ENCODE measurements around the gene LHFPL4. TPM values are rescaled to one million over a fixed set of nuclear protein-coding genes. Genes with fewer than 3 reads are reported as not detected.

Gene LHFPL4
- total and polyA plus RNA-seq, 2 of the 8 experiments (the other 6 are each of a cell fraction or from before 2014, with no cell fraction given): 5.0 to 16.9 TPM

GRCh38 chr3:9602620-9603019, 49.0 kb upstream of the LHFPL4 start:
- H3K14ac ChIP-seq (ENCODE audit: insufficient read length): no peak overlapping the region
- no peak overlapping the region for H3K27ac ChIP-seq (ENCODE audit: low read depth, low read length)
- H3K4me2 ChIP-seq (ENCODE audit: insufficient read depth in 1 of 2, low read depth in 2 of 2, low read length in 2 of 2): no peak overlapping the region
- CTCF ChIA-PET (ENCODE audit: partially characterized antibody): no interaction called here
- 85% methylated on average over 4 of the region's 4 CpGs; no CpG with 5 or more reads in 1 of the 2 experiments for WGBS, 2 experiments (ENCODE audit: extremely low coverage in 1 of 2, insufficient coverage in 1 of 2, insufficient read length in 1 of 2, insufficient replicate concordance in 2 of 2, low coverage in 1 of 2, low lambda C conversion rate in 2 of 2, missing lambda C conversion rate in 1 of 2)
- H2AK5ac ChIP-seq (ENCODE audit: low read depth, low read length): no peak overlapping the region
- H2BK12ac ChIP-seq (ENCODE audit: low read depth, low read length): no peak overlapping the region
- DNase-seq (ENCODE audit: low read depth in 1 of 2, low spot score in 2 of 2) (no peak), FAIRE-seq (no peak)
- H2AFZ ChIP-seq (ENCODE audit: low read length): no peak overlapping the region
- H3K9me3 ChIP-seq (ENCODE audit: insufficient read depth in 2 of 2, low read depth in 1 of 2, low read length in 1 of 2): peaks cover 10 to 11% of the 10 kb centered on the region in 2 experiments; a peak in 3 of 4 replicates
- no peak overlapping the region for H2BK15ac ChIP-seq (ENCODE audit: low read length)
- POLR2A ChIA-PET (ENCODE audit: partially characterized antibody): no interaction called here
- no peaks in the 10 kb centered on the region for H3K27me3 ChIP-seq (replicated peaks in 1 of 4; ENCODE audit: control insufficient read depth in 3 of 4, extremely low read depth in 1 of 4, insufficient read depth in 3 of 4, low read length in 3 of 4)
- H3K79me1 ChIP-seq (ENCODE audit: low read depth, low read length): no peaks in the 10 kb centered on the region
- no peak overlapping the region for H4K8ac ChIP-seq (ENCODE audit: extremely low read depth, insufficient read depth, low read length)
- H4K5ac ChIP-seq (ENCODE audit: insufficient read length, low read depth, low read length): no peak overlapping the region
- no peaks in the 10 kb centered on the region for H3K36me3 ChIP-seq (ENCODE audit: control insufficient read depth in 2 of 4, insufficient read depth in 4 of 4, low read length in 3 of 4)
- no peak overlapping the region for H3K4me3 ChIP-seq (ENCODE audit: extremely low read depth in 1 of 4, insufficient read depth in 2 of 4, low read depth in 3 of 4, low read length in 4 of 4)
- H2BK20ac ChIP-seq (ENCODE audit: low read length): no peak overlapping the region
- no peaks in the 10 kb centered on the region for H3K4me1 ChIP-seq (replicated peaks in 1 of 4; ENCODE audit: control insufficient read depth in 3 of 4, insufficient read depth in 4 of 4, low read length in 3 of 4)
- no peak overlapping the region for H2BK120ac ChIP-seq (replicated peaks; ENCODE audit: low read depth, low read length)
- no peaks in the 10 kb centered on the region for H4K20me1 ChIP-seq (replicated peaks in 1 of 2; ENCODE audit: control insufficient read depth in 1 of 2, insufficient read depth in 2 of 2, low read length in 2 of 2)
- TF ChIP-seq ATF2 (IDR thresholded peaks at IDR 0.05; ENCODE audit: low read length): no peak
- TF ChIP-seq SP1 (IDR thresholded peaks at IDR 0.05; ENCODE audit: low read depth, low read length): no peak
- H3K4ac ChIP-seq (replicated peaks; ENCODE audit: insufficient read length, low read depth, low read length): no peak overlapping the region
- no peak overlapping the region for H4K91ac ChIP-seq (replicated peaks; ENCODE audit: insufficient read length, low read length)
- H3K18ac ChIP-seq (ENCODE audit: extremely low read depth, low read length): no peak overlapping the region
- H3K23me2 ChIP-seq (ENCODE audit: low read depth, low read length): no peaks in the 10 kb centered on the region
- no peak overlapping the region for H3K23ac ChIP-seq (ENCODE audit: insufficient read length)
- H3K56ac ChIP-seq (replicated peaks; ENCODE audit: insufficient read length, low read depth, low read length): no peak overlapping the region
- H3K9ac ChIP-seq (replicated peaks in 1 of 4; ENCODE audit: extremely low read depth in 1 of 4, low read depth in 3 of 4, low read length in 3 of 4): no peak overlapping the region
- H2BK5ac ChIP-seq (ENCODE audit: low read depth, low read length): no peak overlapping the region
- no peaks in the 10 kb centered on the region for H3K79me2 ChIP-seq (ENCODE audit: control insufficient read depth in 1 of 2, insufficient read depth in 2 of 2, low read length in 2 of 2)

Measured in H1 (cell line).